ENCODE results near the gene FAAH2. TPM values are rescaled to one million over a fixed set of nuclear protein-coding genes. Genes with fewer than 3 reads are reported as not detected.
"Not testable (repeated sequence)": the region's sequence is repeated elsewhere in the genome, so short reads cannot be mapped to it uniquely, and the experiment has no call there.

The FAAH2 gene
- polyA plus RNA-seq, 2 donors = 5.7 to 7.6 TPM

DNA sequence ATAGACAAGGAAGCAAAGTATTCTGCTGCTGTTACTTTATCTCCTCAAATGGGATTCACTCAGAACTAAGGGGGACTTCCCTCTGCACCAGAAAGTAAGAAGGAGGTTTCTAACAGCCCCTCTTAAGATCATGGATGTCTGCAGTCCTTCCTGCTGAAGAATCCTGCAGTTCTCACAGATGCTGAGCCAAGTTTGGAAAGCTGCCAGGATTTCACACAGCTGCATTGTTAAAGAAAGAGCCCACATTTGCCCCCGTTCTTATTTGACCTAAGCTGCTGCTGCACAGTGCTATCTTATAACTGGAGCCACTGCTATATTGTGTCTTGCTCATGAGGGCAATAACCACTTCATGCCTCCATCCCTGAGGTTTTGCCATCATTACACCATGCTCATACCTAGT, 81.1 kb downstream of the FAAH2 start:
- H3K4me1 ChIP-seq (ENCODE audit: control insufficient read depth in 2 of 2, insufficient read depth in 2 of 2, low read length in 1 of 2) = no peaks in the 10 kb centered on the region
- 31 to 42% methylated on average over 1 of the region's 1 CpG for whole genome bisulfite sequencing, 2 donors
- H3K4me3 ChIP-seq (ENCODE audit: low read depth in 1 of 2, low read length in 2 of 2) = no peak overlapping the region
- no peak overlapping the region for H3K27ac ChIP-seq (ENCODE audit: low read depth in 2 of 2, low read length in 1 of 2)
- no peaks in the 10 kb centered on the region for H3K27me3 ChIP-seq (ENCODE audit: control insufficient read depth in 1 of 2, insufficient read depth in 2 of 2, low read length in 2 of 2)
- no peaks in the 10 kb centered on the region for H3K9me3 ChIP-seq (ENCODE audit: control insufficient read depth in 2 of 2, insufficient read depth in 1 of 2, low read depth in 1 of 2, low read length in 1 of 2)
- H3K36me3 ChIP-seq (ENCODE audit: control insufficient read depth in 2 of 2, insufficient read depth in 2 of 2, low read length in 1 of 2) = no peaks in the 10 kb centered on the region

GRCh38 chrX:57368158-57368557, 81.7 kb downstream of the FAAH2 start:
- no peaks in the 10 kb centered on the region for H3K4me1 ChIP-seq (ENCODE audit: control insufficient read depth in 2 of 2, insufficient read depth in 2 of 2, low read length in 1 of 2)
- H3K4me3 ChIP-seq (ENCODE audit: low read depth in 1 of 2, low read length in 2 of 2) = no peak overlapping the region
- H3K27me3 ChIP-seq (ENCODE audit: control insufficient read depth in 1 of 2, insufficient read depth in 2 of 2, low read length in 2 of 2) = no peaks in the 10 kb centered on the region
- no peak overlapping the region for H3K27ac ChIP-seq (ENCODE audit: low read depth in 2 of 2, low read length in 1 of 2)
- no peaks in the 10 kb centered on the region for H3K9me3 ChIP-seq (ENCODE audit: control insufficient read depth in 2 of 2, insufficient read depth in 1 of 2, low read depth in 1 of 2, low read length in 1 of 2)
- no peaks in the 10 kb centered on the region for H3K36me3 ChIP-seq (ENCODE audit: control insufficient read depth in 2 of 2, insufficient read depth in 2 of 2, low read length in 1 of 2)
- WGBS, 2 donors = 64 to 82% methylated on average over 1 of the region's 1 CpG

DNA sequence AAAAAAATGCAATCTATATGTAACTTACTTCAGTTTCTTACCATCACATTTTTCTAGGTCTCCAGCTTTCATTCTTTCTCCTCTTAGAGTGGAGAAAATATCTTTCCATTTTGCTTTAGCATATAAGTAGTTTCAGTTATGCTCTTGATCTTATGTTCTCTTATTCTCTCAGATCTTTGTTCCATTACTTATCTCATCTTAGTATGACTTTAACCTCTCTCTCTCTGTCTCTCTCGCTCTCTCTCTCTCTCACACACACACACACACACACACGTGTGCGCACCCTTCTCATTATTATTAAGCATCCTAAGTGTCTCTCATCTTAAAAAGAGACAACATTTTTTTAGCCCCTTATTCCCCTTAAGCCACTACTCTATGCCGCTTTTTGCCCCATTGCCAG, 92.8 kb downstream of the FAAH2 start:
- no peak overlapping the region for H3K4me3 ChIP-seq (ENCODE audit: low read depth in 1 of 2, low read length in 2 of 2)
- H3K27ac ChIP-seq (ENCODE audit: low read depth in 2 of 2, low read length in 1 of 2) = no peak overlapping the region
- no peaks in the 10 kb centered on the region for H3K27me3 ChIP-seq (ENCODE audit: control insufficient read depth in 1 of 2, insufficient read depth in 2 of 2, low read length in 2 of 2)
- 71 to 79% methylated on average over 4 of the region's 4 CpGs for WGBS, 2 donors
- no peaks in the 10 kb centered on the region for H3K9me3 ChIP-seq (ENCODE audit: control insufficient read depth in 2 of 2, insufficient read depth in 1 of 2, low read depth in 1 of 2, low read length in 1 of 2)
- H3K36me3 ChIP-seq (ENCODE audit: control insufficient read depth in 2 of 2, insufficient read depth in 2 of 2, low read length in 1 of 2) = no peaks in the 10 kb centered on the region
- no peaks in the 10 kb centered on the region for H3K4me1 ChIP-seq (ENCODE audit: control insufficient read depth in 2 of 2, insufficient read depth in 2 of 2, low read length in 1 of 2)

- Histone ChIP-seq H3K27me3 (ENCODE audit: control insufficient read depth in 1 of 2, insufficient read depth in 2 of 2, low read length in 2 of 2) (no peaks in the 10 kb centered on the region), H3K9me3 (ENCODE audit: control insufficient read depth in 2 of 2, insufficient read depth in 1 of 2, low read depth in 1 of 2, low read length in 1 of 2) (no peaks in the 10 kb centered on the region), H3K4me1 (ENCODE audit: control insufficient read depth in 2 of 2, insufficient read depth in 2 of 2, low read length in 1 of 2) (no peaks in the 10 kb centered on the region), H3K27ac (ENCODE audit: low read depth in 2 of 2, low read length in 1 of 2) (no peak overlapping the region), H3K36me3 (ENCODE audit: control insufficient read depth in 2 of 2, insufficient read depth in 2 of 2, low read length in 1 of 2) (no peaks in the 10 kb centered on the region), H3K4me3 (ENCODE audit: low read depth in 1 of 2, low read length in 2 of 2) (no peak overlapping the region)
- WGBS, 2 donors = 74 to 90% methylated on average over 3 of the region's 3 CpGs
Observed at GRCh38 chrX:57380026-57380796, 93.7 kb downstream of the FAAH2 start.

DNA sequence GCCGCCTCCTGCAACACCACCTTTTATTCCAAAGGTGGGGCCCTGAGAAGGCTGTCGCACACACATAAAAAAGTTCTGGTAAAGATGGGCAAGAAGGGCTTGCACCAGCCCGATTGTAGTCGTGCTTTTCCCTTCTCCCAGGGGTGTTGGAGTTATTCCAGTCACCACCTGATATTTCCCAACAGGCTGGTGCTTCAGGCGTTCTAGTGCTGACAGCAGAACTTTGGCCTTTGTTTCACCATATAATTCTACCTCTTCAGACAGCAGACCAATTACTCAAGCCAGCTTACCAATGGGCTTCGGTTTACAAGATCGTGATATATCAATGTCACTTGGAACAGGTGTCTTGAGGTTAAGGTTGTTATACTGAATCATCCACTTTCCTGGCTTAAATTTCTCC, 107.7 kb downstream of the FAAH2 start:
- not testable (repeated sequence) for H3K9me3 ChIP-seq (ENCODE audit: control insufficient read depth in 2 of 2, insufficient read depth in 1 of 2, low read depth in 1 of 2, low read length in 1 of 2); H3K36me3 ChIP-seq (ENCODE audit: control insufficient read depth in 2 of 2, insufficient read depth in 2 of 2, low read length in 1 of 2); H3K27ac ChIP-seq (ENCODE audit: low read depth in 2 of 2, low read length in 1 of 2); H3K4me1 ChIP-seq (ENCODE audit: control insufficient read depth in 2 of 2, insufficient read depth in 2 of 2, low read length in 1 of 2); H3K4me3 ChIP-seq (ENCODE audit: low read depth in 1 of 2, low read length in 2 of 2); H3K27me3 ChIP-seq (ENCODE audit: control insufficient read depth in 1 of 2, insufficient read depth in 2 of 2, low read length in 2 of 2)
- 89 to 96% methylated on average over 7 of the region's 7 CpGs for WGBS, 2 donors

GRCh38 chrX:57403191-57403590, 116.7 kb downstream of the FAAH2 start:
- not testable (repeated sequence) for H3K4me1 ChIP-seq (ENCODE audit: control insufficient read depth in 2 of 2, insufficient read depth in 2 of 2, low read length in 1 of 2); H3K36me3 ChIP-seq (ENCODE audit: control insufficient read depth in 2 of 2, insufficient read depth in 2 of 2, low read length in 1 of 2); H3K27ac ChIP-seq (ENCODE audit: low read depth in 2 of 2, low read length in 1 of 2); H3K27me3 ChIP-seq (ENCODE audit: control insufficient read depth in 1 of 2, insufficient read depth in 2 of 2, low read length in 2 of 2); H3K4me3 ChIP-seq (ENCODE audit: low read depth in 1 of 2, low read length in 2 of 2)
- H3K9me3 ChIP-seq (ENCODE audit: control insufficient read depth in 2 of 2, insufficient read depth in 1 of 2, low read depth in 1 of 2, low read length in 1 of 2) = peaks cover 3 to 11% of the 10 kb centered on the region in 2 donors
- 59 to 88% methylated on average over 5 of the region's 5 CpGs for WGBS, 2 donors

GRCh38 chrX:57406149-57406548, 119.6 kb downstream of the FAAH2 start:
- Histone ChIP-seq H3K27ac (ENCODE audit: low read depth in 2 of 2, low read length in 1 of 2) (no peak overlapping the region), H3K9me3 (ENCODE audit: control insufficient read depth in 2 of 2, insufficient read depth in 1 of 2, low read depth in 1 of 2, low read length in 1 of 2) (peaks cover 3 to 11% of the 10 kb centered on the region in 2 donors), H3K4me1 (ENCODE audit: control insufficient read depth in 2 of 2, insufficient read depth in 2 of 2, low read length in 1 of 2) (no peaks in the 10 kb centered on the region), H3K27me3 (ENCODE audit: control insufficient read depth in 1 of 2, insufficient read depth in 2 of 2, low read length in 2 of 2) (no peaks in the 10 kb centered on the region), H3K4me3 (ENCODE audit: low read depth in 1 of 2, low read length in 2 of 2) (no peak overlapping the region), H3K36me3 (ENCODE audit: control insufficient read depth in 2 of 2, insufficient read depth in 2 of 2, low read length in 1 of 2) (no peaks in the 10 kb centered on the region)
- WGBS, 2 donors = 59 to 69% methylated on average over 5 of the region's 5 CpGs

DNA sequence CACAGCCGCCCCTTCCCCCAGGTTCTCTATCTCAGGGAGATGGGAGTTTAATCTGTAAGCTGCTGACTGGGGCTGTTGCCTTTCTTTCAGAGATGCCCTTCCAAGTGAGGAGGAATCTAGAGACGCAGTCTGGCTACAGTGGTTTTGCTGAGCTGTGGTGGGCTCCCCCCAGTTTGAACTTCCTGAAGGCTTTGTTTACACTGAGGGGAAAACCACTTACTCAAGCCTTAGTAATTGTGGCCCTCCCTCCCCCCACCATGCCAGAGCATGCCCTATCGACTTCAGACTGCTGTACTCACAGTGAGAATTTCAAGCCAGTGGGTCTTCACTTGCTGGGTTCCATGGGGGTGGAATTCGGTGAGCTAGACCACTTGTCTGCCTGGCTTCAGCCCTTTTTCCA, 131.3 kb downstream of the FAAH2 start:
- Histone ChIP-seq H3K4me3 (ENCODE audit: low read depth in 1 of 2, low read length in 2 of 2) (no peak overlapping the region), H3K36me3 (ENCODE audit: control insufficient read depth in 2 of 2, insufficient read depth in 2 of 2, low read length in 1 of 2) (no peaks in the 10 kb centered on the region), H3K9me3 (ENCODE audit: control insufficient read depth in 2 of 2, insufficient read depth in 1 of 2, low read depth in 1 of 2, low read length in 1 of 2) (no peaks in the 10 kb centered on the region), H3K27ac (ENCODE audit: low read depth in 2 of 2, low read length in 1 of 2) (no peak overlapping the region), H3K4me1 (ENCODE audit: control insufficient read depth in 2 of 2, insufficient read depth in 2 of 2, low read length in 1 of 2) (no peaks in the 10 kb centered on the region), H3K27me3 (ENCODE audit: control insufficient read depth in 1 of 2, insufficient read depth in 2 of 2, low read length in 2 of 2) (no peaks in the 10 kb centered on the region)
- 63 to 77% methylated on average over 4 of the region's 4 CpGs for WGBS, 2 donors

GRCh38 chrX:57422289-57422688, 135.8 kb downstream of the FAAH2 start:
- Histone ChIP-seq H3K4me1 (ENCODE audit: control insufficient read depth in 2 of 2, insufficient read depth in 2 of 2, low read length in 1 of 2) (no peaks in the 10 kb centered on the region), H3K4me3 (ENCODE audit: low read depth in 1 of 2, low read length in 2 of 2) (no peak overlapping the region), H3K27ac (ENCODE audit: low read depth in 2 of 2, low read length in 1 of 2) (no peak overlapping the region), H3K36me3 (ENCODE audit: control insufficient read depth in 2 of 2, insufficient read depth in 2 of 2, low read length in 1 of 2) (no peaks in the 10 kb centered on the region), H3K27me3 (ENCODE audit: control insufficient read depth in 1 of 2, insufficient read depth in 2 of 2, low read length in 2 of 2) (no peaks in the 10 kb centered on the region), H3K9me3 (ENCODE audit: control insufficient read depth in 2 of 2, insufficient read depth in 1 of 2, low read depth in 1 of 2, low read length in 1 of 2) (no peaks in the 10 kb centered on the region)
- WGBS, 2 donors = 82 to 97% methylated on average over 2 of the region's 2 CpGs

- no peaks in the 10 kb centered on the region for H3K4me1 ChIP-seq (ENCODE audit: control insufficient read depth in 2 of 2, insufficient read depth in 2 of 2, low read length in 1 of 2)
- H3K27me3 ChIP-seq (ENCODE audit: control insufficient read depth in 1 of 2, insufficient read depth in 2 of 2, low read length in 2 of 2) = no peaks in the 10 kb centered on the region
- no peak overlapping the region for H3K27ac ChIP-seq (ENCODE audit: low read depth in 2 of 2, low read length in 1 of 2)
- H3K4me3 ChIP-seq (ENCODE audit: low read depth in 1 of 2, low read length in 2 of 2) = no peak overlapping the region
- WGBS, 2 donors = 70 to 87% methylated on average over 2 of the region's 2 CpGs
- H3K36me3 ChIP-seq (ENCODE audit: control insufficient read depth in 2 of 2, insufficient read depth in 2 of 2, low read length in 1 of 2) = no peaks in the 10 kb centered on the region
- no peaks in the 10 kb centered on the region for H3K9me3 ChIP-seq (ENCODE audit: control insufficient read depth in 2 of 2, insufficient read depth in 1 of 2, low read depth in 1 of 2, low read length in 1 of 2)
Observed at GRCh38 chrX:57422790-57423189, 136.3 kb downstream of the FAAH2 start.

All from esophagus (tissue), 2 donors.